Stimulated activated memory B cell treated with anti-CD40 and anti-IgM and Interleukin-4, amounts not matched to agents 10 μg/mL and 1 μg/mL and 100 μg/mL, for 72 hours (primary cell): ENCODE data around the gene SLC15A4.

Source experiments
- ATAC-seq: fragments of 150-1000 bp; cut with Tn5 transposase; 2 replicates; pipeline ENCODE4 v1.10.0; 2021
- H3K27ac Mint-ChIP-seq: one replicate; pipeline ENCODE4 v1.8.0; 2022; ENCODE audit warnings: mild to moderate bottlenecking, mixed read lengths
- H3K27me3 Mint-ChIP-seq: one replicate; pipeline ENCODE4 v1.8.0; 2022; ENCODE audit warnings: mixed read lengths
- H3K36me3 Mint-ChIP-seq: one replicate; pipeline ENCODE4 v1.8.0; 2022; ENCODE audit warnings: mixed read lengths
- H3K4me1 Mint-ChIP-seq: one replicate; pipeline ENCODE4 v1.8.0; 2022; ENCODE audit warnings: mixed read lengths
- H3K4me3 Mint-ChIP-seq: one replicate; pipeline ENCODE4 v1.8.0; 2022; ENCODE audit warnings: mild to moderate bottlenecking, moderate library complexity, mixed read lengths
- H3K9me3 Mint-ChIP-seq: one replicate; pipeline ENCODE4 v1.8.0; 2022; ENCODE audit warnings: mixed read lengths

SLC15A4 gene

DNA sequence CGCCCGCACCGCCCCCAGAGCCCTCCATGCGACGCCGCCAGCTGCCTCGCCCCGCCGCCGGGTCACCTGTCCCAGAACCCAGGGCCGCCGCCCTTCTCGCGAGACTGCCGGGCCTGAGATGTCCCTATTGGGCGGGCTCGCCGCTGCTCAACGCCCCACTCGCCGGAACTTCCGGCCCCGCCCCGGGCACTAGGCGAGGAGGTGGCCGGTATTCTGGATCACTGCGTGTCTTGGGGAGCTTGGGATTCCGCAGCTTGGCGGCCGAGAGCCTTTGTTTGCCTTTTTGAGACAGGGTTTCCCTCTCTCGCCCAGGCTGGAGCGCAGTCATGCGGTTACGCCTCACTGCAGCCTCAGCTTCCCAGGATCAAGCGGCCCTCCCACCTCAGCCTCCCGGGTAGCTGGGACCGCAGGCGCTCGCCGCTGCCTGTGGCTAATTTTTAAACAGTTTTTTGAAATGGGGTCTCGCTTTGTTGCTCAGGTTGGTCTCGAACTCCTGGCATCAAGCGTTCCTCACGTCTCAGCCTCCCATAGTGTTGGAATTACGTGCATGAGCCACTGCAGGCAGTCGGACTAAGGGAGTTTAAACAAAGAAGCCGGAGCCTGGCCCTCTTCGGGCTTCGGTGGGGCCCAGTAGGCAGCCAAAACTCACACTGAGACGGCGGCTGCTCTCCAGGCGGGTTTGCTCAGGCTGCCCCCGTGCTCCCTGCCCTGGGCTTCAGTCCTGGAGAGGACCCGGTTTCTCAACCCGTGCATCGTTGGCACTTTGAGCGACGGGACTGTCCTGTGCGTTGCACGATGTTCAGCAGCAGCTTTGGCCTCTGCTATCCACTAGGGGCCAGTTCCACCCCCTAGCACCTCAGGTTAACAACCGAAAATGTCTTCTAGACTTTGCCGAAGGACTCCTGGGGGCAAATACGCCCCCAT, at the start of gene SLC15A4:
TSS of gene SLC15A4 (minus strand) at position 43 of the 924 bp plus-strand sequence. CDS start at position 28, 15 bp downstream.
- H3K4me3 Mint-ChIP-seq: peak within 1 kb of the TSS; percentile 93
- no peaks in the 10 kb centered on the region for H3K27me3 Mint-ChIP-seq
- peaks cover 45% of the 10 kb centered on the region for H3K4me1 Mint-ChIP-seq
- no peaks in the 10 kb centered on the region for H3K9me3 Mint-ChIP-seq
- H3K27ac Mint-ChIP-seq: peak within 1 kb of the TSS; percentile 99
- peak; percentile 94 for ATAC-seq
- peaks cover 25% of the 10 kb centered on the region for H3K36me3 Mint-ChIP-seq

DNA sequence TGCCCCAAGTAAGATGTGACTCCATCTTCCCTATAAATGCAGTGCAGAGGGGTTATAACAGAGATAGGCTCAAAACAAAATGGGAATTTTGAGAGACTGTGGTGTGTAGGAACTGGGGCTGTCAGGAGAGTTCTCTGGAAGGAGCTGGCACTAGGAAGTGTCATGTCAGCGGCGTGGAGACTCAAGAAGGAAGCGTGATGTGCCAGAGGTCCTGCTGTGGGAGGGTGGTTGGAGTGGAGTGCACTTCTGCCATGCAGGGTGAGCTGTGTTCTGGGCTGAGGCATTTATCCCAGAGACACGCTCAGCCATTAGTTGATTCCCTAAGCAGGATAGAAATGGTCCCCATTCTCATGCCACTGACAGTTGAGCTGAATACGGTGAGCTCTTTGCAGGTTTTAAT, 48.5 kb upstream of the SLC15A4 start:
- ATAC-seq: no peak
- Mint-ChIP-seq H3K27ac (no peak overlapping the region), H3K9me3 (peaks cover 6% of the 10 kb centered on the region), H3K4me1 (no peaks in the 10 kb centered on the region), H3K27me3 (no peaks in the 10 kb centered on the region), H3K4me3 (no peak overlapping the region), H3K36me3 (peaks cover 6% of the 10 kb centered on the region)

DNA sequence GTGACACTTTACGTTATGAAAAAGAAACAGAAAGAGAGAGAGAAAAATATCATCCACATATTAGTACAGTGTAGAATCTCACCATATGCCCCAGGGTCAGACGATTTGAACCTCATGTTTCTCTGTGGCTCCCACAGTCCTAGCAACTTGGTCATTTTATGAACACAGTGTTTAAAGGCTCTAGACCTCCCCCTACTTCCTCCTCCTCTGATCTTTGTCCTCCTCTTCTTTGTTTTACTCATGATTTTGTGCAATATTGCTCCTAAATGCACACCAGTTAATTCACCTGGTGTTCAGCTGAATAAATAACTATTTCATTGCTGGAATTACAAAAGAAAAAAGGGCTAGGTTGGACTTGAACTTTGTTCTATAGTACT, 47.7 kb upstream of the SLC15A4 start:
- Mint-ChIP-seq H3K27me3 (no peaks in the 10 kb centered on the region), H3K27ac (no peak overlapping the region), H3K9me3 (peaks cover 6% of the 10 kb centered on the region), H3K4me3 (no peak overlapping the region), H3K36me3 (peaks cover 6% of the 10 kb centered on the region), H3K4me1 (no peaks in the 10 kb centered on the region)
- ATAC-seq: no peak

DNA sequence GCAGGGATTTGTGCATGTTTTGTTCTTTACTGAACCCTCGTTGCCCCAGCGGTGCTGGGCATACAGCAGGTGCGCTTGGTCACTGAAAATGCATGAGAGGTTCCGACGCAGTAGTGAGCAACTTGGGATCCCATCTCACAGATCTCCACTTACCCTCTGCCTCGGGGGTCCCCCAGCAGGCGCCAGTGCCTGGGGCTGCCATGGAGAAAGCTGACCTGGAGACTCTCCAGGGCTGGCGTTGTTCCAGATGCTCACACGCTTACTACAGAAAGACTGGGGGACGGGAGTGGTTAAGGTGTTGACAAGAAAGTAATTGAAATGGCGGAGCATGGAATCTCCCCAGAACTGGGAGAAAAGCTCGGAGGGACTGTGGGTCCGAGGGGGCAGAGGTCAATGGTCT, 43.7 kb upstream of the SLC15A4 start:
- H3K36me3 Mint-ChIP-seq: no peaks in the 10 kb centered on the region
- no peak overlapping the region for H3K27ac Mint-ChIP-seq
- H3K27me3 Mint-ChIP-seq: no peaks in the 10 kb centered on the region

DNA sequence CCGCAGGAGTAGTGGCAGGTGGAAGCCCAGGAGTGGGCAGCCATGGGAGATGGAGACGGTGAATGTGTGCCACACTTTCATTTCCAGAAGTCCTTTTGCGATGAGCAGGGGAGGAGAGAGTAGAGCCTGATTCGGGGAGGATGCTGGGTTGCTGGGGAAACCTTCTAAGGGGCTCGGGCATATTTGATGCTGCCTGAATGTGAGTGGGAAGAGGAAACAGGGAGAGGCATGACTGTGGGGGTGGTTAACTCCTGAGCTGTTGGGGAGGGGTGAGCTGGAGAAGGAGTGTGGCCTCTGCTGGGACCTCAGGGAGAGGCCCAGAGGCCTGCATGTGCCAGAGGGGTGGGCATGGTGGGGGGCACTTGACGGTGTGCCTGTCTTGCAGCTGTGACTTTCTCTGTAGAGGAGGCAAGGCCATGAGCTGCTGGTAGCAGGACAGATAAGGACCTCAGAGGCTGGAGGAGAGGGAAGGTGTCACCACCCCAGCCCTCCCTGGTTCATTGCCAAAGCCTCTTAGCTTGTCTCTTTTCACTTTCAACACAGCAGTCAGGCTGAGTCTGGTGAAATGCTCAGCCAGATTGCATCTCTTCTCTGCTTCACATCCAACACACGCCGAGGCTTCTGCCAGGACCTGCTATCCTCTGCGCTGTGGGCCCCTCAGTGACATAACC, 40.9 kb upstream of the SLC15A4 start:
- H3K27me3 Mint-ChIP-seq: peaks cover 6% of the 10 kb centered on the region
- no peaks in the 10 kb centered on the region for H3K9me3 Mint-ChIP-seq
- H3K4me3 Mint-ChIP-seq: no peak overlapping the region
- ATAC-seq: no peak
- no peaks in the 10 kb centered on the region for H3K4me1 Mint-ChIP-seq
- H3K27ac Mint-ChIP-seq: no peak overlapping the region
- no peaks in the 10 kb centered on the region for H3K36me3 Mint-ChIP-seq

More for the DNA sequence above, 43.7 kb upstream of the SLC15A4 start:
- ATAC-seq: no peak
- no peaks in the 10 kb centered on the region for H3K9me3 Mint-ChIP-seq
- H3K4me1 Mint-ChIP-seq: no peaks in the 10 kb centered on the region
- H3K4me3 Mint-ChIP-seq: no peak overlapping the region

DNA sequence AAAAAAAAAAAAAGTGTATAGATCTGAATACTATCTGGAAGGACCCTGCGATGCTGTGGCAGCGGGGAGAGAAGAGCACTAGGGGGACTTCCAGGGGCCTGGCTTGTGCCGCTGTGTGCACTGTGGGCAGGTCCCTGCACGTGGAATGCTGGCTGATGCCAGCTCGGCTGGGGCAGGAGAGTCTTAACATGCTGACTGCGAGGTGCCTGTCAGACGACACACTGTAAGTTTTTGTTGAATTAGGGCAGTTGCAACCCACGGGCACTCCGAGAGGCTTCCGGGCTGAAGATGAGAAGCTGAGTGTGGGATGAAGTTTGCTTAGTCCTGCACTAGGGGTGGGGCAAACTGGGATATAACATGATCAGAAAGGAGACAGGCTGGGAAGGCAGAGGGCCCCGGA, 40.2 kb upstream of the SLC15A4 start:
- H3K27me3 Mint-ChIP-seq: peaks cover 13% of the 10 kb centered on the region
- no peaks in the 10 kb centered on the region for H3K4me1 Mint-ChIP-seq
- H3K36me3 Mint-ChIP-seq: no peaks in the 10 kb centered on the region
- no peak for ATAC-seq
- no peak overlapping the region for H3K27ac Mint-ChIP-seq
- H3K4me3 Mint-ChIP-seq: no peak overlapping the region
- no peaks in the 10 kb centered on the region for H3K9me3 Mint-ChIP-seq

DNA sequence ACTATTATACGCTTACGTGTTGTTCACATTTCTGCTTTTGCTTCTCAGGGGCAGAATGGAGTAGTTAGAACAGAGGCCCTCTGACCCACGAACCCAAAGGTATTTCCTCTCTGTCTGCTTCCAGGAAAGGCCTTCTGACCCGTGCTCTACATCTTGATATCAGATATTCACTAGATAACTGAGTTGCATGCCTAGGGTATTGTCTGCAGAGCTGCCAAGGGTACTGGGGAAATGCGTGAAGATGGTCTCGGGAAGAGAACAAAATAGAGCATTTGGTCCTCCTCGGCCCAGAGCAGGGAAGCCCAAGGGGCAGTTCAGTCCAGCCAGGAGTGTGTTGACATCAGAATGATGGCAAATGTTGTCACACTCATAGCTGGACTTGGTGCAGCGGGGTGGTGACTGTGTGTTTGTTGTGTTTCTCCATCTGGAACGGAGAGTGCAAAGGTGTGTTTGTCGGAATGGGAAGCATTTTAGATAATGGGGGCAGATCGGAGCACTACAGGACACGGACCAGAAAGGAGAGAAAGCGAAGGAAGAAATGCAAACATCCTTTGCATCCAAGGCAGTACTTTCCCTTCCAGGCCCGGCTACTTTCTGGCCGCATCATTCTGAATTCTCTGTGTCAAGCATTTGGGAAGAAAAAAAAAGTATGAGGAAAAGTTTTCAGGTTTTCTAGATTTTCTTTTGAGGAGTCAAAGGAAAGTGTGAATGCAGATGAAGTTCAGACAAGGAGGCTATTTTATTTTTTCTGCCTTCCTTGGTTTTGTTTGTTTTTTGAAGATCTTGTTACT, 37.7 kb upstream of the SLC15A4 start:
- no peak overlapping the region for H3K4me3 Mint-ChIP-seq
- H3K9me3 Mint-ChIP-seq: no peaks in the 10 kb centered on the region
- no peak for ATAC-seq
- H3K36me3 Mint-ChIP-seq: peaks cover 2% of the 10 kb centered on the region
- H3K27me3 Mint-ChIP-seq: peaks cover 22% of the 10 kb centered on the region
- peaks cover 3% of the 10 kb centered on the region for H3K4me1 Mint-ChIP-seq
- no peak overlapping the region for H3K27ac Mint-ChIP-seq

DNA sequence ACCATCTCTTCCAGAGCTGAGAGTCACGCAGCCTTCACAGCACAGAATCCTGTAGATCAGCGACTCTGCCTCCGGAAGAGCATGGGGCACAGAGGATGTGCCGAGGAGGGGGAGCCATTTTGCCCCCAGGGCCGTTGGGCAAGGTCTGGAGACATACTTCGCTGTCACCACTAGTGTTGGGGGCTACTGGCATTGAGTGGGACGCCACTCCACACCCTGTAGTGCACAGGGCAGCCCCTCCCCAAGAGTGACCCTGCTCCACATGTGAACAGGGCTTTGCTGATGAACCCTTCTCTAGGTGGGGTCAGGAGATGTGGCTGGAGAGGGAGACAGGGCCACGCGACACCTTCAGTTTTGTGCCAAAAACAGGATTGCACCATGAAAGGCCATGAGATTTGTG, 35.6 kb upstream of the SLC15A4 start:
- H3K4me3 Mint-ChIP-seq: no peak overlapping the region
- H3K27ac Mint-ChIP-seq: no peak overlapping the region
- no peaks in the 10 kb centered on the region for H3K9me3 Mint-ChIP-seq

DNA sequence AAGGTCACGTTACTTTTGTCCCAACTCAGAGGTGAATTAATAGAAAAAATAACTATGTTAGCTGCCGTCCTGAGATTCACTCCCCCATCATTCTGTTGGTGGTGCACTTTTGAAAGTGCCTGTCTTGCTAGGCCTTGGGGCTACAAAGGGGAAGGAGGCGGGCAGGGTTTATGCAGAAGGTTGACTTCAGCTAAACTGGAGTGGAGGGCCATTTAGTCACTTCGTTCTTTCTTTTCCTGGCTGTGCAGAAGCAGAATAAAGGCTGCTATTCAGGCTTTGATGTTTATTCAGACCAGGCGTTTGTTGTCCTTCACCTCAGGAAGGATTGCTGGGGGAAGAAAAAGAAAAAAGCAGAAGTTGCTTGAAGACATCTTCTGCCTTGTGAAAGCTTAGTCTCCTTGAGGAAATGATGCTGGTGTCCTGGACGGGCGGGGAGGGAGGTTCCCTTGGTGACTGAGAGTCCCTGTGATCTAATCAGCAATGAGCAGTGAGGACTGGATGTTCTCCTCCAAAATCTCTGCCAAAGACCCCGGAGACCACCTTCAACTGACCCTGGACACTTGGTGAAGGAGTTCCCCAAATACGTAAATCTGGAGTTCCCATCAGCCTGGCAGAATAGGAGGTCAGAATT, 33.5 kb upstream of the SLC15A4 start:
- H3K9me3 Mint-ChIP-seq: no peaks in the 10 kb centered on the region
- no peak overlapping the region for H3K4me3 Mint-ChIP-seq
- no peak for ATAC-seq
- no peak overlapping the region for H3K27ac Mint-ChIP-seq
- peaks cover 6% of the 10 kb centered on the region for H3K36me3 Mint-ChIP-seq
- peaks cover 18% of the 10 kb centered on the region for H3K4me1 Mint-ChIP-seq
- peaks cover 35% of the 10 kb centered on the region for H3K27me3 Mint-ChIP-seq

More for the DNA sequence above, 35.6 kb upstream of the SLC15A4 start:
- H3K4me1 Mint-ChIP-seq: peaks cover 13% of the 10 kb centered on the region
- ATAC-seq: no peak
- peaks cover 35% of the 10 kb centered on the region for H3K27me3 Mint-ChIP-seq
- peaks cover 6% of the 10 kb centered on the region for H3K36me3 Mint-ChIP-seq

DNA sequence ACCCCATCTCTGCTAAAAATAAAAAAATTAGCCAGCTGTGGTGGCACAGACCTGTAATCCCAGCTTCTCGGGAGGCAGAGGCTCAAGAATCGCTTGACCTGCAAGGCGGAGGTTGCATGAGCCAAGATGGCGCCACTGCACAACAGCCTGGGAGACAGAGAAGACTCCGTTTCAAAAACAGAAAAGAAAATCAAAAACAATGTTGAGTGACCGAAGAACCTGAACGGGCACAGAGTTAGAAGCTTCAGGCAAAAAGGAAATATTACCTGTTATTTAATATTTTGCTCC, 33.0 kb upstream of the SLC15A4 start:
- no peak overlapping the region for H3K4me3 Mint-ChIP-seq
- ATAC-seq: no peak
- peaks cover 35% of the 10 kb centered on the region for H3K27me3 Mint-ChIP-seq
- peaks cover 6% of the 10 kb centered on the region for H3K36me3 Mint-ChIP-seq
- H3K27ac Mint-ChIP-seq: no peak overlapping the region
- H3K9me3 Mint-ChIP-seq: no peaks in the 10 kb centered on the region
- H3K4me1 Mint-ChIP-seq: peaks cover 18% of the 10 kb centered on the region

DNA sequence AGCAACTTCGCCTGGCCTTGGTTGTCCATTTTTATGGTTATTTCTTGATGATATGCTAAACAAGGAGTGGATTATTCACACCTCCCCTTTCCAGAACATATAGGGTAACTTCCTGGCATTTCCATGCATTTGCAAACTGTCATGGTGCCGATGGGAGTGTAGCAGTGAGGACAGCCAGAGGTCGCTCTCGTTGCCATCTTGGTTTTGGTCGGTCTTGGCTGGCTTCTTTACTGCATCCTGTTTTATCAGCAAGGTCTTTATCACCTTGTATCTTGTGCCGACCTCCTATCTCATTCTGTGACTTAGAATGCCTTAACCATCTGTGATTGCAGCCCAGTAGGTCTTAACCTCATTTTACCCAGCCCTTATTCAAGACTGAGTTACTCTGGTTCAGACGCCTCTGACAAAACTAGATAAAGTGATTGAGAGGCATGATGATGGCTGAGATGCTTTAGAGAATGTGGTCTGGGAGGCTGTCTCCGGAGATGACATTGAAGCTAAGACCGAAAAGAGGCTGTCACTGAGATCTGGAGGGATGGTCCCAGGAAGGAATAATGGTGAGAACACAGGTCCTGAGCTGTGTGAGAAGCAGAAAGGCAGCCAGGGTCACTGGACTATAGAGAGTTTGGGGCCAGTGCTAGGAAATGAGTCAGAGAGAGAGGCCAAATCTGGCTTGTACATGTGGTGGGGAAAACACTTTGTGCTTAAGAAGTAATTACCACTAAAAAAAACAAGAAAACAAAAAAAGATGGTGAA, 32.5 kb upstream of the SLC15A4 start:
- Mint-ChIP-seq H3K36me3 (peaks cover 6% of the 10 kb centered on the region), H3K27me3 (peaks cover 35% of the 10 kb centered on the region), H3K27ac (no peak overlapping the region), H3K4me1 (peaks cover 18% of the 10 kb centered on the region), H3K9me3 (no peaks in the 10 kb centered on the region), H3K4me3 (no peak overlapping the region)
- ATAC-seq: no peak

DNA sequence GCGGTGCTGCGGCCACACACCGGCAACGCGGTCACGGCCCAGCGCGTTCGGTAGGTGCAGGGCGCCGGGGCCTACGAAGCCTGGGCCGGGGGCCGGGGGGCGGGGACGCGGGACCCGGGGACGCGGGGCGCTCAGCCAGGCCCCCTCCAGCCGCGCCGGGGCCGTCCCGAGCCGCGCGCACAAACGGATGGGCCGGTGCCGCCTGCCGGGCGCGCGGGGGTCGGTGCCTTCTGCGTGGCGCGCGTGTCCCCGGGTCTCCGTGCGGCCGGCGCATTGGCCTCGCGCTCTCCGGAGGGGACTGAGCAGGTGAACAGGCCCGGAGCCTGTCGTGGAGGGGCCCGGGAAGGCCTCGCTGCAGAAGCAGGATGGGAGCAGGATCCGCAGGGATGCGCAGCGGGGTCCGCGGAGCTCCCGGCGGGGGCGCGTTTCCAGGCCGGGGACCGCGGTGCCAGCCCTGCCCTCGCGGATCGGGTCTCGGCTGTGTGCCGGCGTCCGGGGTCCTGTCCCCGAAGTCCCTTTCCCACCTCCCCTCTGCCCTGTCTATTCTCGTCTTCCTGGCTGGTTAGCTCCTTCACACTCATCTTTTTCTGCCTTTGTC, 29.9 kb upstream of the SLC15A4 start:
- Mint-ChIP-seq H3K9me3 (no peaks in the 10 kb centered on the region), H3K27ac (no peak overlapping the region), H3K4me1 (peaks cover 18% of the 10 kb centered on the region), H3K27me3 (peaks cover 20% of the 10 kb centered on the region), H3K4me3 (peak overlapping the region; percentile 74), H3K36me3 (peaks cover 6% of the 10 kb centered on the region)
- peak; percentile 59 for ATAC-seq

DNA sequence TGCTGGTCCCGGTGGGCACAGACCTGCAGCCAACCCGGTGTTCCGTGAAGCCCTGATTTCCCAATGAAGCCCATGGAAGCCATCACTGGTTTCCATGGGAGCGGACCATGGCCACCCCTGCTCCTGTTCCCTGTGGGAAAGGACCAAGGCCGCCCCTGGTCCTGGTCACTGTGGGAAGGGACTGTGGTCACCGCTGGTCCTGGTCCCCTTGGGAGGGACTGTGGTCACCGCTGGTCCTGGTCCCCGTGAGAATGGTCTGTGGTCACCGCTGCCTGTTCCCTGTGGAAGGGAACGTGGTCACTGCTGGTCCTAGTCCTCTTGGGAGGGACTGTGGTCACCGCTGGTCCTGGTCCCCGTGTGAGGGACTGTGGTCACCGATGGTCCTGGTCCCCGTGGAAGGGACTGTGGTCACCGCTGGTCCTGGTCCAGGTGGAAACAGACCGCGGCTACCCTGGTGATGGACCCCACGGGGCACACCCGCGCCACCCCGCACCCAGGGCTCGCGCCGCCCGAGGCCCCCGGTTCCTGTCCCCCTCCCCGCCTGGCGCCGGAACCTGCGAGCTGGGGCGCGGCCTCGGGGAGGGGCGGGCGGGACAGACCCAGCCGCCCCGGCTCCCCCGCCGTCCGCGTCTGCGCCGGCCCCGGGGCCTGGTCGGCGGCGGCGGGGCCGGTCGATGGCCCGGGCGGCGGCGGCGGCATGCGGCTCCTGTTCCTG, 29.3 kb upstream of the SLC15A4 start, which contains the start of gene GLT1D1:
TSS of gene GLT1D1 (plus strand) at position 594 of the 715 bp plus-strand sequence. CDS start at position 698, 104 bp downstream.
- Mint-ChIP-seq H3K27ac (no peak within 1 kb of the TSS), H3K9me3 (no peaks in the 10 kb centered on the region), H3K4me1 (peaks cover 18% of the 10 kb centered on the region), H3K36me3 (peaks cover 6% of the 10 kb centered on the region), H3K4me3 (peak within 1 kb of the TSS; percentile 74), H3K27me3 (peaks cover 17% of the 10 kb centered on the region)
- ATAC-seq: peak; percentile 41
